BLaER1 (cell line): Measurements from ENCODE around the gene IGFBPL1.

ENCODE experiments used
- H3K27ac ChIP-seq: shearing (Covaris generic); formaldehyde crosslinking; 2 replicates; pipeline ENCODE4 v1.8.1; 2022
- H3K27me3 ChIP-seq: shearing (Covaris generic); formaldehyde crosslinking; 2 replicates; pipeline ENCODE4 v1.8.1; 2022
- H3K36me3 ChIP-seq: shearing (Covaris generic); formaldehyde crosslinking; 2 replicates; pipeline ENCODE4 v1.8.1; 2022
- H3K4me1 ChIP-seq: shearing (Covaris generic); formaldehyde crosslinking; 2 replicates; pipeline ENCODE4 v1.8.1; 2022
- H3K4me2 ChIP-seq: shearing (Covaris generic); formaldehyde crosslinking; 2 replicates; pipeline ENCODE4 v1.8.1; 2022
- H3K4me3 ChIP-seq: shearing (Covaris generic); formaldehyde crosslinking; 2 replicates; pipeline ENCODE4 v1.8.1; 2022
- H3K9ac ChIP-seq: shearing (Covaris generic); formaldehyde crosslinking; 2 replicates; pipeline ENCODE4 v1.8.1; 2022
- H3K9me3 ChIP-seq: shearing (Covaris generic); formaldehyde crosslinking; 2 replicates; pipeline ENCODE4 v1.8.1; 2022
- H4K20me1 ChIP-seq: shearing (Covaris generic); formaldehyde crosslinking; 2 replicates; pipeline ENCODE4 v1.8.1; 2022
- Cebpa-rat ChIP-seq: shearing (Covaris generic); IDR thresholded peaks from 2 replicates; pipeline ENCODE4 v1.8.1; 2022

The IGFBPL1 gene

GRCh38 chr9:38371495-38371894, 52.8 kb downstream of the IGFBPL1 start:
- Histone ChIP-seq H3K27me3 (no peaks in the 10 kb centered on the region), H3K27ac (no peak overlapping the region), H3K9ac (no peak overlapping the region), H3K4me1 (no peaks in the 10 kb centered on the region), H3K4me3 (no peak overlapping the region), H3K9me3 (no peaks in the 10 kb centered on the region), H4K20me1 (no peaks in the 10 kb centered on the region), H3K36me3 (no peaks in the 10 kb centered on the region), H3K4me2 (no peak overlapping the region)
- TF ChIP-seq Cebpa-rat: no peak

DNA sequence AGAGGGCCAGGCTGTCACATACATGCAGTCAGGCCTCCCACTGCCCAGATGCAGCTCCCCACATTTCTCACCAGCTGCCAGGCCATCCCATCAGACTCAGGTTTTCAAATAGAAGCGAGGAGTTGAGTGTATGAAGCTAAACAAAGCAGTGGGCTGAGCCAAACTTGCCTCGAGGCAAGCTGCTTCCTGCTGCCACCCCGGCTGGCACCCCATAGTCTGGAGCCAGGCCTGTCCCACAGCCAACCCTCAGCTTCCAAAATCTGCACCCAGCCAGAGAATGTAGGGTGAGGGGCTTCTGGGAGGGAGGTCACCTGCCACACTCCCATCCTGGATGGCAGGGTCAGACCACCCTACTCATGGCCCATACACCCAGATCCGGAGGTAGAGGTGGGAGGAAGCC, 54.1 kb downstream of the IGFBPL1 start:
- TF ChIP-seq Cebpa-rat: no peak
- Histone ChIP-seq H3K4me3 (no peak overlapping the region), H3K36me3 (no peaks in the 10 kb centered on the region), H3K4me2 (no peak overlapping the region), H4K20me1 (no peaks in the 10 kb centered on the region), H3K9ac (no peak overlapping the region), H3K27me3 (no peaks in the 10 kb centered on the region), H3K4me1 (no peaks in the 10 kb centered on the region), H3K9me3 (no peaks in the 10 kb centered on the region), H3K27ac (no peak overlapping the region)

- no peaks in the 10 kb centered on the region for H3K4me1 ChIP-seq
- no peak overlapping the region for H3K4me2 ChIP-seq
Measured at GRCh38 chr9:38368731-38369130, 55.5 kb downstream of the IGFBPL1 start.

DNA sequence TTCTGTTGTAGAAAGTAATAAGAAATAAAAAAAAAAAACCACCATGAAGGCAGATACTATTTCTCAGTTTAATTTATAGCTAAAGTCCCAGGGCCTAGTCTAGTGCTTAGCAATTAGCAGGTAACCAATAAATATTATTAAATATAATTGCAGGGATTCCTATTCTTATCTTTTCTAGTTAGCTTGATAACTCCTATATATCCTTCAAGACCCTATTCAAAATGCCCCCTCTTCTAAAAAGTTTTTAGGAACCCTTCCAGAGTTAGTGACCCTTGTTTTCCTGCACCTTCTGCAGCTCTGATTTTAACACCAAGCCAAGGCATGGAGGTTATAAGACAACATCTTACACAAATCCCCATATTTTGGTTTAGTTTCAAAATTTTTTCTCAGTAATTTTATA, 56.4 kb downstream of the IGFBPL1 start:
- no peak for TF ChIP-seq Cebpa-rat
- H4K20me1 ChIP-seq: no peaks in the 10 kb centered on the region
- H3K4me2 ChIP-seq: no peak overlapping the region
- no peak overlapping the region for H3K9ac ChIP-seq
- H3K4me3 ChIP-seq: no peak overlapping the region
- H3K27me3 ChIP-seq: no peaks in the 10 kb centered on the region
- no peaks in the 10 kb centered on the region for H3K36me3 ChIP-seq
- no peaks in the 10 kb centered on the region for H3K9me3 ChIP-seq
- no peaks in the 10 kb centered on the region for H3K4me1 ChIP-seq
- H3K27ac ChIP-seq: no peak overlapping the region

More at GRCh38 chr9:38368731-38369130, 55.5 kb downstream of the IGFBPL1 start:
- H3K9ac ChIP-seq: no peak overlapping the region
- no peak for TF ChIP-seq Cebpa-rat
- no peaks in the 10 kb centered on the region for H3K27me3 ChIP-seq
- H3K27ac ChIP-seq: no peak overlapping the region
- H4K20me1 ChIP-seq: no peaks in the 10 kb centered on the region
- no peaks in the 10 kb centered on the region for H3K36me3 ChIP-seq
- H3K9me3 ChIP-seq: no peaks in the 10 kb centered on the region
- H3K4me3 ChIP-seq: no peak overlapping the region

- Histone ChIP-seq H3K4me3 (no peak overlapping the region), H4K20me1 (no peaks in the 10 kb centered on the region), H3K4me2 (no peak overlapping the region), H3K4me1 (no peaks in the 10 kb centered on the region), H3K36me3 (no peaks in the 10 kb centered on the region), H3K9me3 (no peaks in the 10 kb centered on the region), H3K27me3 (no peaks in the 10 kb centered on the region), H3K27ac (no peak overlapping the region), H3K9ac (no peak overlapping the region)
- TF ChIP-seq Cebpa-rat: no peak
Measured at GRCh38 chr9:38363589-38363925, 60.7 kb downstream of the IGFBPL1 start.

GRCh38 chr9:38362852-38363588, 61.2 kb downstream of the IGFBPL1 start:
- H3K36me3 ChIP-seq: no peaks in the 10 kb centered on the region
- no peaks in the 10 kb centered on the region for H3K27me3 ChIP-seq
- no peak for TF ChIP-seq Cebpa-rat
- H4K20me1 ChIP-seq: no peaks in the 10 kb centered on the region
- H3K4me2 ChIP-seq: no peak overlapping the region
- no peak overlapping the region for H3K4me3 ChIP-seq
- no peaks in the 10 kb centered on the region for H3K4me1 ChIP-seq
- no peak overlapping the region for H3K9ac ChIP-seq
- no peaks in the 10 kb centered on the region for H3K9me3 ChIP-seq
- H3K27ac ChIP-seq: no peak overlapping the region

GRCh38 chr9:38361473-38361850, 62.8 kb downstream of the IGFBPL1 start:
- Histone ChIP-seq H3K36me3 (no peaks in the 10 kb centered on the region), H3K4me2 (no peak overlapping the region), H3K9me3 (no peaks in the 10 kb centered on the region), H3K9ac (no peak overlapping the region), H3K4me1 (no peaks in the 10 kb centered on the region), H3K27me3 (no peaks in the 10 kb centered on the region), H3K27ac (no peak overlapping the region), H3K4me3 (no peak overlapping the region), H4K20me1 (no peaks in the 10 kb centered on the region)
- TF ChIP-seq Cebpa-rat: no peak

GRCh38 chr9:38360839-38361472, 63.3 kb downstream of the IGFBPL1 start:
- Histone ChIP-seq H3K27ac (no peak overlapping the region), H3K36me3 (no peaks in the 10 kb centered on the region), H3K4me2 (no peak overlapping the region), H4K20me1 (no peaks in the 10 kb centered on the region), H3K9ac (no peak overlapping the region), H3K4me3 (no peak overlapping the region), H3K9me3 (no peaks in the 10 kb centered on the region), H3K4me1 (no peaks in the 10 kb centered on the region), H3K27me3 (no peaks in the 10 kb centered on the region)
- no peak for TF ChIP-seq Cebpa-rat

GRCh38 chr9:38359689-38360385, 64.4 kb downstream of the IGFBPL1 start:
- Histone ChIP-seq H3K36me3 (no peaks in the 10 kb centered on the region), H3K27ac (no peak overlapping the region), H3K4me3 (no peak overlapping the region), H3K27me3 (no peaks in the 10 kb centered on the region), H3K9me3 (no peaks in the 10 kb centered on the region), H4K20me1 (no peaks in the 10 kb centered on the region), H3K4me2 (peak overlapping the region; percentile 22; the same call in 1 of the 2 replicates), H3K4me1 (no peaks in the 10 kb centered on the region), H3K9ac (no peak overlapping the region)
- TF ChIP-seq Cebpa-rat: no peak

GRCh38 chr9:38359297-38359653, 65.0 kb downstream of the IGFBPL1 start:
- Histone ChIP-seq H3K27me3 (no peaks in the 10 kb centered on the region), H3K36me3 (no peaks in the 10 kb centered on the region), H3K27ac (no peak overlapping the region), H3K4me2 (no peak overlapping the region), H3K9me3 (no peaks in the 10 kb centered on the region), H3K9ac (no peak overlapping the region), H4K20me1 (no peaks in the 10 kb centered on the region), H3K4me1 (no peaks in the 10 kb centered on the region), H3K4me3 (no peak overlapping the region)
- TF ChIP-seq Cebpa-rat: no peak
